Stimulated activated naive CD8-positive, alpha-beta T cell treated with anti-CD3 and anti-CD28 coated beads, Interleukin-15, Interleukin-2, amounts not matched to agents 100 ng/mL and 50 ng/mL, for 24 hours (primary cell): ENCODE results near the gene EEPD1.
"Not testable (repeated sequence)": the region's sequence is repeated elsewhere in the genome, so short reads cannot be mapped to it uniquely, and the experiment has no call there.

Experiments used
- H3K27ac Mint-ChIP-seq: one replicate; pipeline ENCODE4 v1.8.0; 2021; ENCODE audit warnings: mild to moderate bottlenecking, mixed read lengths
- H3K27me3 Mint-ChIP-seq: one replicate; pipeline ENCODE4 v1.8.0; 2021; ENCODE audit warnings: mixed read lengths
- H3K36me3 Mint-ChIP-seq: one replicate; pipeline ENCODE4 v1.8.0; 2021; ENCODE audit warnings: low read depth, mixed read lengths
- H3K4me1 Mint-ChIP-seq: one replicate; pipeline ENCODE4 v1.8.0; 2021; ENCODE audit warnings: low read depth, mixed read lengths
- H3K4me3 Mint-ChIP-seq: one replicate; pipeline ENCODE4 v1.8.0; 2021; ENCODE audit warnings: mild to moderate bottlenecking, mixed read lengths
- H3K9me3 Mint-ChIP-seq: one replicate; pipeline ENCODE4 v1.8.0; 2021; ENCODE audit warnings: mixed read lengths

EEPD1 gene

DNA sequence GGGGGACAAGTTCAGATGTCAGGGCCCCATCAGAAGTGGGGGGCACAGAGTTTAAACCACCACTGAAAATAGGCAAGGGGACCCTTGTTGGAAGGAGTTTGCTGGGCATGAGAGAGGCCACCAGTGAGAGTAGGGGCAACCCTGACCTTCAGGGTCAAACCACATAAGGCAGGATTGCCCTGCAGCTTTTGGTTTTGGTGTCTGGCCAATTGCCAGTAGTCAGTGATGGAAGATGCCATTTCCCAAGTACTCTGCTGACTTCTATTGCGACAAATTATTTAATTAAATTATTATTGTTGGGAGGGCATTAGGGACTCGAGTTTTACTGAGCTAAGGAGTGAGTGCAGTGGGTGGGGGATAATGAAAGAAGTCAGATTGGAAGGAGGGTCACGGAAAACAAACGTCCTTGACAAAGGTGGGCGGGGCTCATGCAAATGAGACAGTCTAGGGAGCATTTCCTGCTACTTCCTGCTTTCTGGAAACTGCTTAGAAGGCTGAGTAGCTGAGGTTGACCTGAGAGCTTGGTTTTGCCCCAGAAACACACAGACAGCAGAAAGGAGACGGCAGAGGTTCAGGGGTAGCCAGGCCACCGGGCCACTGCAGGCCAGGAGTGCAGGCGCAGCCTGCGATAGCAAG lies 162.4 kb downstream of the EEPD1 start:
- peaks cover 3% of the 10 kb centered on the region for H3K27me3 Mint-ChIP-seq
- no peaks in the 10 kb centered on the region for H3K36me3 Mint-ChIP-seq
- H3K27ac Mint-ChIP-seq = peak overlapping the region; percentile 49
- no peaks in the 10 kb centered on the region for H3K4me1 Mint-ChIP-seq
- H3K9me3 Mint-ChIP-seq = peaks cover 2% of the 10 kb centered on the region
- no peak overlapping the region for H3K4me3 Mint-ChIP-seq

DNA sequence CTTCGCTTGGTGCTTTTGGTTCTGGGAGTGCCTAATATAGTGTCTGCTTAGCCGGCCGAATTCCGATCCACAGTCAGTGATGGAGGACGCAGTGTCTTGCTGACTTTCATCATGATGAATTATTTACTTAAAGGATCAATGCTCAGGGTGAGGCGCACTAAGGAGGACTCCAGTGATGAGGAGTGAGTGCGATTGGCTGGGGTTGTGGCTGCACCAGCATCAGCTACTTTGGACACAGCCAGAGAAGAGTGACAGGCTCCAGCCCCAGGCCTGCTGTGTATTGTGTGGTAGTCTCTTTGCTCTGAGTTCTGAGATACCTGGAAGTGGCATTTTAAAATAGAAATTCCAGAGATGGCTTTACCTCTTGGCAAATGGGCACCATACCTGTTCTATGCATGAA lies 163.3 kb downstream of the EEPD1 start:
- peaks cover 6% of the 10 kb centered on the region for H3K27me3 Mint-ChIP-seq
- H3K4me3 Mint-ChIP-seq = no peak overlapping the region
- peaks cover 5% of the 10 kb centered on the region for H3K9me3 Mint-ChIP-seq
- H3K27ac Mint-ChIP-seq = no peak overlapping the region
- H3K36me3 Mint-ChIP-seq = no peaks in the 10 kb centered on the region
- H3K4me1 Mint-ChIP-seq = no peaks in the 10 kb centered on the region

DNA sequence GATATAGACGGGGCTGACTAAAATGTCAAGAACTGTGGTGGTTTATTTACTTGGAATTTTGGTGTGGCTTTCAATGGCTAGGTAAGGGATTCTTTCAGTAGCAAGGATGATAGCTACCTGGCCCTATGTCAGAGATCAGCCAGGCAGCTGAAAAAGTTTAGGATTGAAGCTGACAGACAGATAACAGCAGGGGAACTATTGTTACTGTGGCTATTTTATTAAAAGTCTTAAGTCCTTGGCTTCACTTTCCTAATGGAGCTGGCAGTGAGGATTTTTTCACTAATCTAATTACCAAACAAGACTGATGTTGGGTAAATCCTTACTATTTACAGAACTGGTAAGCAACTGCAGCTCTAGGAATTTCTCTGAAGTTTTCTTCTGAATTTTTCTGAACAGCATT lies 164.2 kb downstream of the EEPD1 start:
- Mint-ChIP-seq H3K36me3 (no peaks in the 10 kb centered on the region), H3K4me1 (no peaks in the 10 kb centered on the region), H3K27ac (no peak overlapping the region), H3K27me3 (peaks cover 6% of the 10 kb centered on the region), H3K9me3 (peaks cover 5% of the 10 kb centered on the region), H3K4me3 (no peak overlapping the region)

DNA sequence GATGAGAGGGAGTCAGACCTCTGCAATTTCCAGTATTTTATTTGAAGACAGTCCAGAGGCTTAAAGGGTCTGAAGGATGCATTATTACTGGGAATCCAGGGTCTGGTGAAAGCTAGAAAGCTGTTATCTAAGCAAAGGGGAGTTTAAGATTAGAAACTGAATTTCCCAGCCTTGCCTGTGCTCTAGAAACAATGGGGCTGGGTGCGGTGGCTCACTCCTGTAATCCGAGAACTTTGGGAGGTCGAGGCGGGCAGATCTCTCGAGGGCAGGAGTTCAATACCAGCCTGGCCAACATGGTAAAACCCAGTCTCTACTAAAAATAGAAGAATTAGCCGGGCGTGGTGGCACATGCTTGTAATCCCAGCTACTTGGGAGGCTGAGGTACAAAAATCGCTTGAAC lies 165.1 kb downstream of the EEPD1 start:
- peaks cover 5% of the 10 kb centered on the region for H3K9me3 Mint-ChIP-seq
- no peak overlapping the region for H3K4me3 Mint-ChIP-seq
- no peaks in the 10 kb centered on the region for H3K4me1 Mint-ChIP-seq
- H3K27ac Mint-ChIP-seq = no peak overlapping the region
- H3K36me3 Mint-ChIP-seq = no peaks in the 10 kb centered on the region
- peaks cover 6% of the 10 kb centered on the region for H3K27me3 Mint-ChIP-seq

DNA sequence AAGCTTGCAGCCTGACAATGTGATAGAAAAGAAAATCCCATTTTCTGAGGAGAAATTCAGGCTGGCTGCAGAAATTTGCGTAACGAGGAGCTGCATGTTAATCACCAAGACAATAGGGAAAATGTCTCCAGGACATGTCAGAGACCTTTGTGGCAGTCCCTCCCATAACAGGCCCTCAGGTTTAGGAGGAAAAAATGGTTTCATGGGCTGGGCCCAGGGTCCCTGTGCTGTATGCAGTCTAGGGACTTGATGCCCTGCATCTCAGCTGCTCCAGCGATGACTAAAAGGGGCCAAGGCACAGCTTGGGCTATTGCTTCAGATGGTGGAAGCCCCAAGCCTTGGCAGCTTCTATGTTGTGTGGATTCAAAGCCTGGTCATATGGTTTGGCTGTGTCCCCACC lies 168.2 kb downstream of the EEPD1 start:
- not testable (repeated sequence) for H3K27ac Mint-ChIP-seq, H3K27me3 Mint-ChIP-seq, H3K4me3 Mint-ChIP-seq, H3K36me3 Mint-ChIP-seq, H3K4me1 Mint-ChIP-seq, H3K9me3 Mint-ChIP-seq

DNA sequence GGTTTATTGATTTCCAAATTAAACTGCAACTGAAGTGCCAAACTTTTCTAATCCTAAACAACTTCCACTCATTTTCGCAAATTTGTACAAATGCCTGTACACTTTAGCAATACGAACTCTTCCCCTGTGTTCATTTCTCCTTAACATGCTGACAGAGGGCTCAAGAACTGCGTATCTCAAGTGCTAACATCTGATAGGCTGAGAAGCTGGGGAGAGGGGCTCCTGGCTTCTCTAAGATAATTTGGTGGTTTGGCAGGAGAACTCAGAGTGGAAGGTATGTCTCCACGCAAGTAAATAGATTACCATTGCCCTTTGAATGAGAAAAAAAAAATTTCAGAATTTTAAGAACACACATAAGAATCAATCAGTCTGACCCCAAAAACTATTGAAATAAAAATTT lies 183.3 kb downstream of the EEPD1 start:
- Mint-ChIP-seq H3K9me3 (no peaks in the 10 kb centered on the region), H3K27me3 (peaks cover 4% of the 10 kb centered on the region), H3K4me3 (no peak overlapping the region), H3K27ac (no peak overlapping the region), H3K36me3 (peaks cover 9% of the 10 kb centered on the region), H3K4me1 (no peaks in the 10 kb centered on the region)

DNA sequence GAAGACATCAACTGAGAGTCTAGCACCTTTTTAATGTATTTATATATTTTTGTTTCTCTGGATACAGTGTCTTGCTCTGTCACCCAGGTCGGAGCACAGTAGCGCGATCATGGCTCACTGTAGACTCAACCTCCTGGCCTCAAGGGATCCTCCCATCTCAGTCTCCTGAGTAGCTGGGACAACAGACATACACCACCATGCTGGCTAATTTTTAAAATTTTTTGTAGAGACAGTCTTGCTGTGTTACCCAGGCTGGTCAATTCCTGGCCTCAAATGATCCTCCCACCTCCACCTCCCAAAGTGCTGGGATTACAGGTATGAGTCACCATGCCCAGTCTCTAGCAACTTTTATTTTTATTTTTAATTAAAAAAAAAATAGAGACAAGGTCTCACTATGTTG lies 185.2 kb downstream of the EEPD1 start:
- Mint-ChIP-seq H3K27ac (no peak overlapping the region), H3K4me3 (no peak overlapping the region), H3K9me3 (no peaks in the 10 kb centered on the region), H3K4me1 (no peaks in the 10 kb centered on the region), H3K27me3 (peaks cover 4% of the 10 kb centered on the region), H3K36me3 (peaks cover 6% of the 10 kb centered on the region)

DNA sequence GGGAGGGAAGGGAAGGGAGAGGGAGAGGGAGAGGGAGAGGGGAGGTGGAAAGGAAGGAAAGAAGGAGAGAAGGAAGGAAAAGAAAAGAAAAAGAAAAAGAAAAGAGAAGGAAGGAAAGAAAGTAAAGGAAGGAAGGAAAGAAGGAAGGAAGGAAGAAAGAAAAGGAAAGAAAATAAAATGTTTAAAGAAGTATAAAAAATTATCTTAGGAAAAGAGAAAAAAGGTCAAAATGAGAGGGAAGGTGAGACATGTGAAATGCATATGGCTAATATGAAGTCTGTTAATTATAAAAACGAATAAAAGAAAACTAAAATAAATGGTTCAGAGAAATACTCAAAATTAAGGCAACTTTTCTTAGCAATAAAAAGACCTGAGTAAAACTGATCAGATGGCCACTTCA lies 190.5 kb downstream of the EEPD1 start:
- H3K27ac Mint-ChIP-seq = no peak overlapping the region
- no peaks in the 10 kb centered on the region for H3K4me1 Mint-ChIP-seq
- H3K4me3 Mint-ChIP-seq = no peak overlapping the region
- no peaks in the 10 kb centered on the region for H3K9me3 Mint-ChIP-seq
- no peaks in the 10 kb centered on the region for H3K36me3 Mint-ChIP-seq
- peaks cover 4% of the 10 kb centered on the region for H3K27me3 Mint-ChIP-seq

DNA sequence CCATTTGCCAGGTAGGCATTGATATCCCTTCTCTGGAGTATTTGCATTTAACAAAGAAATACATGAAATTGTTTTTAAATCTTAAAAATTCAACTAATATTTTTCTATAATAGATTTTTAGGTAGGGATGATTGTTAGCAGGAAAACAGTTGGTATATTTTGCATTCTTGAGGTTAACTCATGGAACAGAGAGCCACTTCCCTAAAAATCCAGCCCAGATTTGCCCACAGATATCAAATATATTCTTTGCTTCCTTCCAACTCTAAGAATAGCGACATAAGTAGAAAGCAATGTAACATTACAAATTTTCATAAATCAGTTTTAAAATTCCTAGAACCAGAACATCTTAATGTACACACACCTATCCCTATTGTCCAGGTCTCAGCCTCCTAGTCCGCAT lies 191.6 kb downstream of the EEPD1 start:
- H3K27ac Mint-ChIP-seq = no peak overlapping the region
- H3K9me3 Mint-ChIP-seq = no peaks in the 10 kb centered on the region
- no peaks in the 10 kb centered on the region for H3K36me3 Mint-ChIP-seq
- H3K4me1 Mint-ChIP-seq = no peaks in the 10 kb centered on the region
- peaks cover 4% of the 10 kb centered on the region for H3K27me3 Mint-ChIP-seq
- no peak overlapping the region for H3K4me3 Mint-ChIP-seq

DNA sequence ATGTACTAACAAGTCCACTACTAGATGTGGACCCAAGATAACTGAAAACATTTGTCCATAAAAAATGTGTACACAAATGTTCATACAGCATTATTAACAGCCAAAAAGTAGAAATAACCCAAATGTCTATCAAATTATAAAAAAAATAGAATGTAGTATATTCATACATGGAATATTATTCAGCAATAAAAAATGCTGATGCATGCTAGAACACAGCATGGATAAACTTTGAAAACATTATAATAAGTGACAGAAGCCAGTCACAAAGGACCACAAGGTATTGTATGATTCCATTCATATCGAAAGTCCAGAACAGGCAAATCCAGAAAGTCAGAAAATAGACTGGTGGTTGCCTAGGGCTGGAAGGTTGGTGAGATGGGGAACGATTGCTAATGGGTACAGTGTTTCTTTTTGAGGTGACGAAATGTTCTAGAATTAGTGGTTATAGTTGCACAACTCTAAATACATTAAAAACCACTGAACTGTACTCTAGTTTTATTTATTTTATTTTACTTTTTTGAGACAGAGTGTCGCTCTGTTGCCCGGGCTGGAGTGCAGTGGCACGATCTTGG lies 193.3 kb downstream of the EEPD1 start:
- H3K36me3 Mint-ChIP-seq = no peaks in the 10 kb centered on the region
- no peaks in the 10 kb centered on the region for H3K9me3 Mint-ChIP-seq
- H3K27me3 Mint-ChIP-seq = no peaks in the 10 kb centered on the region
- no peaks in the 10 kb centered on the region for H3K4me1 Mint-ChIP-seq
- H3K4me3 Mint-ChIP-seq = no peak overlapping the region
- no peak overlapping the region for H3K27ac Mint-ChIP-seq

DNA sequence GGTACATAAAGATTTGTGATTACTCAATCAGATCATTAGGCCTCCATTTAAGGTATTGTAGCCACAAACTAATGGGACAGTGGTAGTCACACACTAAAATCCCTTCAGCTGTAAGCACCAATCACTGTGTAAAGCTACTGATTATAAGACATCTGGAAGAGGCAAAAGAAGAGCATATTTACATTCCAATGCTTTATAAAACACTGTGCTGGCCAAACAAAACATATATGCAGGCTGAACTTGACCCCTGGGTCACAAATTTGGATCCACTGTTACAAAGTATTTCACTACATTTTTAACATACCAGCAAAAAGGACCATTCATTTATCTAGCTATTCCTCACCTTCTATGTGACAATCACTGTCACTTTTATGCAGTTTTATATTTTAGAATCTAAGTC lies 195.2 kb downstream of the EEPD1 start:
- Mint-ChIP-seq H3K9me3 (no peaks in the 10 kb centered on the region), H3K4me1 (no peaks in the 10 kb centered on the region), H3K27ac (no peak overlapping the region), H3K27me3 (no peaks in the 10 kb centered on the region), H3K4me3 (no peak overlapping the region), H3K36me3 (no peaks in the 10 kb centered on the region)

DNA sequence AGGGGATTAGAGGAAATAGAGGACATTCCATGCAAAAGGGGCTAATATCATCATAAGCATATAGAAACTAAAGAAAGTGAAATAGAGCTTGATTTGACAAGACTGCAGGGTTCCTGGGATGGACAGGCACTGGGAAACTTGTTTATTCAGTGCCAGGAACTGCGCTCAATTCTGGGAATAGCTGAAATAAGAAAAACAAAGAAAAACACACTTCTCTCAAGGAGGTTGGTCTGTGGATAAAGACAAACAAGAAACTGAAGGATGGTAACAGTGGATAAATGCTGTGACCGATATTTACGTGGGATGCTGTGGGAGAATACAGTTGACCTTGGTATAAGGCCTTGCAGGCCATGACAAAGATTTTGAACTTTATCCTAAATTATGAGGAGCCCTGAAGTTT lies 195.7 kb downstream of the EEPD1 start:
- Mint-ChIP-seq H3K27ac (no peak overlapping the region), H3K4me1 (no peaks in the 10 kb centered on the region), H3K4me3 (no peak overlapping the region), H3K27me3 (no peaks in the 10 kb centered on the region), H3K9me3 (no peaks in the 10 kb centered on the region), H3K36me3 (no peaks in the 10 kb centered on the region)

DNA sequence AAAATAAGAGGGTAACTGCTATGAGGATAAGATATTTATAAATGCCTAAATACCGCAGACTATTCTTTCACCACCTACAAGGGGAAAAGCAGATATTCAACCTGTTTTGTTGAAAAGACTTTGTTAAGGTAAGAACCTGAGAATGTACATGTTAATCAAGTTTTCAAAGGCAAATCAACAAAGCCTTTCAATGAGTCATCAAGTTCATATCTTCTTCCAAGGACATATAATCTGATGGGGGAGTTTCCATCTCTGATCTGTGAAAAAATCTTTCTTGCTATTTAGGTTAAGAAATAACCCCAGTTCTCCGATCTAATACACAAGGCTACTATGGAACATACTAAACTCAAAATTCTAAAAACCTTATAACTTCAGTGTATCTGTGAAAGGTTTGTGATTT lies 196.6 kb downstream of the EEPD1 start:
- Mint-ChIP-seq H3K36me3 (no peaks in the 10 kb centered on the region), H3K4me1 (no peaks in the 10 kb centered on the region), H3K9me3 (no peaks in the 10 kb centered on the region), H3K27me3 (no peaks in the 10 kb centered on the region), H3K4me3 (no peak overlapping the region), H3K27ac (no peak overlapping the region)
